GM19395 (cell line): Measurements from ENCODE around the gene SLC35B2.
A peak's percentile ranks its signal among the peaks of the same experiment; 100 is the strongest.

Experiments used
- ATAC-seq: cut with Tn5 transposase; IDR thresholded peaks from one replicate; pipeline ENCODE4 v1.9.1; 2021; ENCODE audit warnings: mild to moderate bottlenecking, moderate library complexity; ENCODE audit not compliant: unreplicated experiment

The SLC35B2 gene

DNA sequence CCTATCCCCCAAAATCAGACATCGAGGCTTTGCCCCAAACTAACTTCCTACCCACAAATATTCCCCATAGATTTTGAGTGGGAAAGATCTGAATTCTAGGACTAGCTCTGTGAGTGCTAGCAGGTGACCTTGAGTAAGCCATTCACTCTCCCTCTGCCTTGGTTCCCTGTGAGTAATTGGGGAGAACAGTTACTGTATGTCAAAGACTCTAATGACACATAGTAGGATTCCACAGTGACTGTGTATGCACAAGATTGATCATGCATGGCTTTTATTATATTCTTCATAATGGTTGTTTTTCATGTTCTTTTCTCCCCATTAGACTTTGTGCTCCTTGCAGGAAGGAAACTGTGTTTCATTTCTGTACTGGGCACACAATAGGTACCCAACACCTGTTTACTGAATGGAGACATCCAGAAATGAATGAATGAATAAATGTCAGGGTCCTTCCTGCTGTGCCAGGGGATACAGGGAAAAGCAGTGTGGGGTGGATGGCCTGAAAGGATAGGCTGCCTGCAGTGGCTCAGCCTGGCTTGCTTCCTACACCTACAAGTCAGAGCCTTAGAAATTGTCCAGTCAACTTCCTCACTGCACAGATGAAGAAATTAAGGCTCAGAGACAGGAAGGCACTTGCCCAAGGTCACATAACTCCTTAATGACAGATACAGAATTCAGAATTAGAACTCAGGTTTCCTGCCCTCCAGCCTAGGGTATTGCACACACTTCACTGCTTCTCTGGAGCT lies 12.0 kb upstream of the SLC35B2 start:
- no peak for ATAC-seq

- no peak for ATAC-seq
These were observed 10.8 kb upstream of the SLC35B2 start for GRCh38 chr6:44268095-44268628.

DNA sequence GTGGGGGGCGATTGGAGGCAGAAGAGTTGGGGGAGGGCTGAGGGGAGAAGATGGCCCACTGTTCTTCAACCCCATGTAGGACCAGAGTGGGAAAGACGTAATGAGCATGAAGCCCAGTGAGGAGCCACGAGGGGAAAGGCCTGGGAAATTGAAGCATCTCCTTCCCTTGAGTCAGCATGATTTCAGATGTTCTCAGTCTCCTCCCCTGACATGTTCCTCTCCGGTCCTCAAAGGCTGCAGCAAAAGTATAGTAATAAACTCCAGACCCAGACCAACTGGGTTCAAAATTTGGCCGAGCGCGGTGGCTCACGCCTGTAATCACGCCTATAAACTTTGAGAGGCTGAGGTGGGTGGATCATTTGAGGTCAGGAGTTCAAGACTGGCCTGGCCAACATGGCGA lies 9.9 kb upstream of the SLC35B2 start:
- ATAC-seq: no peak

DNA sequence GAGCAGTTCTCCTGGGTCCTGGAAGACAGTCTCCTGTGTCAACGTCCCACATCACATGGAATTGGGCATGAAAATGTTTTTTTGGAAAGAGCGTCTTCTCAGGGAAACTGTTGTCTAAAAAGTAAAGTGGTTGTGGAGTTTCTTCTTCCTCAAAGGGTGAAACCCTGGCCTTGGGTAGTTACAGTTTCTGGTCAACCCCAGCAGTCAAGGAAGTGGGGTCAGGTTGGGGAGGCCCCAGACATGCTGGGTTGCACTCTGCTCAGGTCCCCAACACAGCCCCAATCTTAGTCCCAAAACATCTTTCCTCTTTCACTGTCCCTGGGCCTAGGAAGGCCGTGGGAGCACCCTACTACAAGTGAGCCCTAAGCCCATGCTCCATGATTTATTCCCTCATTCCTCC lies 9.0 kb upstream of the SLC35B2 start:
- peak; percentile 40 for ATAC-seq

DNA sequence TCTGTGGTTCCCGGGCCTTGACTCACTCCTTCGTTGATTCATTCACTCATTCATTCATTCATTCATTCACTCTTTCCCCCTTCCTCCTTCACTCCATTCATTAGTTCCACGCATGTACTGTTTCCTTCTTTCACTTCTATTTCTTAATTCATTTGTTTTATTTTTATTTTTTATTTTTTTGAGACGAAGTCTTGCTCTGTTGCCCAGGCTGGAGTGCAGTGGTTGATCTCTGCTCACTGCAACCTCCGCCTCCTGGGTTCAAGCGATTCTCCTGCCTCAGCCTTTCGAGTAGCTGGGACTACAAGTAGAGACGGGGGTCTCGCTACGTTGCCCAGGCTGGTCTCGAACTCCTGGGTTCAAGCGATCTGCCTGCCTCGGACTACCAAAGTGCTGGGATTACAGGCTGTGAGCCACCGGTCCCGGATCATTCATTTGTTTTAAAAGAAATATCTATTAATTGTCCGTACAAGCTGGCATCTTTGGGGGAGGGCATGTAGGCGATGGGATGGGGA lies 8.4 kb upstream of the SLC35B2 start:
- ATAC-seq: no peak

GRCh38 chr6:44265007-44265721 lies 7.8 kb upstream of the SLC35B2 start, which contains the start of gene NFKBIE:
NFKBIE (minus strand) TSS chr6:44265551; CDS start chr6:44265346, 205 bp downstream.
- peak; percentile 42 for ATAC-seq

DNA sequence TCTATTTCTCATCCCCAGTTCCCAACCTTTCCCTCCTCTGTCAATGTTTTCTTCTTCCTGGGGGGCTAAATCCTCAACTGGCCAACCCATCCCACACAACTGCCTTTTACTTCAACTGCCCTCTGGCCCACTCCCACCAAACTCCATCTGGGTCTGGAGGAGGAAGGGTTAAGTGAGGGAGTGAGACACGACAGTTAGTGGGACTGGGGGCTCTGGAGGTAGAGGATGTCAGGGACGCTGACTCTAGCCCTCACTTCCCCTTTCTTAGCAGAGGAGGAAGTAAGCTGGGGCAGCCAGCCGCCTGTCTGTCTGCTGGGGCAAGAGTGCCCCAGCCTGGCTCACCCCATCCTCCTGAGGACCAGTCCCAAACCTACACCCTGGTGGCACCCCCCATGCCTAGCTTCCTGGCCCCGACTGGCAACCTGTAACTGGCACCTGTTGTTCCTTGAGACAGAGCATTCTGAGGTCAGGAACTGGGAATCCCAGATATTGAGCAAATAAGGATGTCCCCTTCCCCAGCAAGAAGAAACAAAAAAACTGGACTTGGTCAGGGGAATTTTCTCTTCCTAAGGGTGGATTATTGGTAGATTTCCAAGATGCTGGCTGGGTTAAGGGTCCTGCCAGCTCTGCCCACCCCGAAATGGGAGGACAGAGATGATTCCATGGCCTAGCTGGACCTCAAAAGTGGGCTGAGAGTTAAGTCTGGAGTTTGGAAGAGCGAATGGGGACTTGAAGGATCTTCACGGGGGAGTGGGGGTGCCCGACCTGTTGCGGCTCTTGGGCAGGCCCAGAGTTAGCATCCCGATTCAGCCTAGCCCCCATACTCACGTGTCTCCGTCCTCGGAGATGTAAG lies 7.1 kb upstream of the SLC35B2 start:
- peak; percentile 32 for ATAC-seq

- no peak for ATAC-seq
These were observed 6.2 kb upstream of the SLC35B2 start for GRCh38 chr6:44263354-44264100.

DNA sequence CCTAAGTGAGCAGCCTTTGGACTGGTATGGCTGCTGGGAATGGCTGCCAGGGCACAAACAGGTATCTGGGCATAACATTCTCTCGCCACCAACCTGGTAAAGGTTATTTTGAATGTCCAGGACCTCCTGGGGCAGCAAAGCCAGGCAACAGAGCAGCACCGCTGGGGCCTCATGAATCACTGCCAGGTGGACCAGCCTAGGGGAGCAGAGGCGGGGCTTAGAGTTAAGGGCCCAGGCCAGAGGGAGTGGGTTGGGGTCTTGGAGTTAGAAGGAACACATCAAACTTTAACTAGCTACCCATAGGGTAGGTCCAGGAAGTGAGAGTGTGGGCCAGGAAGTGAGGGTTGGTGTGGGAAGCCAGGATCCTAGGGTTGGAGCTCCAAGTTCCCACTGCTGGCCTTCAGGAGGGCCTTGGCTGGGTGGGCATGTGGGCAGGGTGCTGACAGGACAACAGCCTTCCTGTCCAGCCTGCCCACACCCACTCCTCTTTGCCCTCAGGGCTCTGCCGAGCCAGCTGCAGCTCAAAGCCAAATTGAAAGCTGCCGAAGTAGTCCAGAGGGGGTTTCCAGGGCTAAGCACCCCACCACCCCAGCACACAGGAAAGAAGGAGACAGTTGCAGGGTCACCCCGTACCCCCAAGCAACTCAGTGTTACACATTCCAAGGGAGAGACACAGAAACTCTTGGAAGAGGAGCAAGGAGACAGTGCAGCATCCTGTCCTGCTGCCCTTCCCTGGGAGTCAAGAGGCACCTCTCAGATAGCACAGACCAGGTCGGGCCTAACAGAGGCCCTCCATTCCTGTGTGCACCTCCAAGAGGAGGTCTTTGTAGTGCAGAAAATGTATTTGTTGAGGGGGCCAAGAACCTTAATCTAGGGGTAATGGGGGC lies 5.4 kb upstream of the SLC35B2 start:
- no peak for ATAC-seq

DNA sequence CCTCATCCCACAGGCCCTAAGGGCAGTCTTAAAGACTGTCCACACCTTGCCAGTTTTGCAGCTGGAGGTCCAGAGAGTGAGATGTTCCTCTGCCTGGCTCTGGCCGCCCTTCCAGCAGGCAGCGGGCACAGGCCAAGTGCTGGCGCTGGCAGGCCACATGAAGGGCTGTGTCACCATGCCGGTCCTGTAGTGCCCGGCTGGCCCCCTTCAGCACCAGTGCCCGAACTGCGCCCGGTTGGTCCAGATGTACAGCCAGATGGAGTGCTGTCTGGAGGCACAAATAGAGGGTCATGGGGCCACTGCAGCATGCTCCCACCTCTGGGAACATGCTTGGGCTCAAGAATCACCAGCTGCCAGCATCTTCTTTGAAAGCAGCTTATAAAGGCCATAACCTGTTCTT lies 4.3 kb upstream of the SLC35B2 start:
- no peak for ATAC-seq

DNA sequence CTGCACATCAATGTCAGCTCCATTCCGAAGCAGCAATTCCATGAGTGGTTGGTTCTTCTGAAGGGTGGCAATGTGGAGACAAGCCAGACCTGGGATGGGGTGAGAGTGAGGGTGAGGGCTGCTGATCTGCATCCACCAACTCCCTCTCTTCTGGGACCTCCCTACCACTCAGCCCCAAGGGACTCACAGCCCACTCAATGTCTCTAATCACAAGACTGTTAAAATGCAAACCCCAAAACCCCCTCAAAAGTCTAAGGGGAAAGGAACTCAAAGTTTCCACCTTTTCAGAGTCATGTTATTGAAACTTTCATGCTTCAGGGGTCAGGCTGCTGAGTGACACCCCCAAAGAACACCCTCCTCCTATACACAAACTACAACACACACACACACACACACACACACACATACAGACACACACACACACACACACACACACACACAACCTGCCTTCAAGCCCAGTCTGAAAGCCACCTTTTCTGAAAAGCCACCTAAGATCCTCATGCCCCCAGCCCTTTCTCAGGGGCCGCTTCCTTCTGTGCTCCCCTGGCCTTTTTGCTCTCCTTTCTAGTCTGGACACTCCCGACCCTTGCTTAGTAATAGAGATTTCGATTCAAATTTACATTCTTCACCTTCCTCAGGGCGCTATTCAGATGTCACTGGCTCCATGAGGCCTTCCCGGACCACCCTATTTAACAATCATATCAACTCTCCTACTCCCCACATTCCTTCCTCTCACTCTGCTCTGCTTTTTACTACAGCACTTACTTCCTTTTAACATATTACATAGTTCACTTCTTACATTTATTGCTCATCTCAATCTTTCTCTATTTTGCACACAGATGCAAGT lies 3.3 kb upstream of the SLC35B2 start:
- ATAC-seq: no peak

DNA sequence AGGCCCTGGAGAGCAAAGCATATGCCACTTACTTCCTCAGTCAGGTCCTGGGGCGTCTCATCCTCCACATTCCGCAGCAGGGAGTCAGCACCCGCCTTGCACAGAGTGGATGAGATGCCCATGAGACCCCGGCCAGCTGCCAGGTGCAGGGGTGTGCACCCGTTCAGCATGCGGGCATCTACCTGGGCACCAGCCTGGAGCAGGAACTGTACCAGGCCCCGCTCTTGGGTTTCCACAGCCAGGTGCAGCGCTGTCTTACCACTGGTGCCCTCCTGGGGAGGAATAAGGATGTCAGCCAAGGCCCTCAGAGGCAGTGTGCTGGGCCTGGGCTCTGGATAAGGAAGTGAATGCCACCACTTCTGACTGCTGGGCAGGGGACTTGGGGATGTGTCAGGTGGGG lies 2.7 kb upstream of the SLC35B2 start:
- ATAC-seq: no peak

- no peak for ATAC-seq
These were observed 1.6 kb upstream of the SLC35B2 start for GRCh38 chr6:44258921-44259320.

DNA sequence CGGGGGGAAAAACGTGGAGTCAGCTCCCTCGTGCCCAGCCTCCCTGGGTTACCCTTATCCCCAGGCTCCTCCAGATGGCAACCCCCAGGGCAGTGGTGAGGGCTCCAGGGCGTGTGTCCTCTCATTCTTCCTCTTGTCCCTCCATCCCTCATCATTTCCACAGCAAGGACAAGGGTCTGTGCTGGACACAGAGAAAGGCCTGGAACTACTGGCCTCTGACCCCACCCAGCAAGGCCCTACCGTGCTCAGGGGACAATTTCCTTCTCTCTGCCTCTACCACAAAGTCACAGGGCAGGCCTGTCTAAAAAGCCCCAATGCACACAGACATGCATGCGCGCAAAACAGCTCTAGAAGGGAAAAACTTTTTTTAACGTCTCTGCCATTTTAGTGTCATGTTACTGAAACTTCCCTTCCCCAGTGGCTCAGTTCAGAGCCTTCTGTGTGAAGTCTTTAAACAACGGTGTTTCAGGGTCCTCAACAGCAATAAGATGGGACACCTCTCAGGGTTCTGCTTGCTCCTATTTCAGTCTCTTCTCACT lies 1.1 kb upstream of the SLC35B2 start:
- no peak for ATAC-seq

GRCh38 chr6:44257753-44258324 lies 511 bp upstream of the SLC35B2 start:
- ATAC-seq: peak; percentile 27

GRCh38 chr6:44256775-44257024 lies 628 bp downstream of the SLC35B2 start:
- no peak for ATAC-seq

DNA sequence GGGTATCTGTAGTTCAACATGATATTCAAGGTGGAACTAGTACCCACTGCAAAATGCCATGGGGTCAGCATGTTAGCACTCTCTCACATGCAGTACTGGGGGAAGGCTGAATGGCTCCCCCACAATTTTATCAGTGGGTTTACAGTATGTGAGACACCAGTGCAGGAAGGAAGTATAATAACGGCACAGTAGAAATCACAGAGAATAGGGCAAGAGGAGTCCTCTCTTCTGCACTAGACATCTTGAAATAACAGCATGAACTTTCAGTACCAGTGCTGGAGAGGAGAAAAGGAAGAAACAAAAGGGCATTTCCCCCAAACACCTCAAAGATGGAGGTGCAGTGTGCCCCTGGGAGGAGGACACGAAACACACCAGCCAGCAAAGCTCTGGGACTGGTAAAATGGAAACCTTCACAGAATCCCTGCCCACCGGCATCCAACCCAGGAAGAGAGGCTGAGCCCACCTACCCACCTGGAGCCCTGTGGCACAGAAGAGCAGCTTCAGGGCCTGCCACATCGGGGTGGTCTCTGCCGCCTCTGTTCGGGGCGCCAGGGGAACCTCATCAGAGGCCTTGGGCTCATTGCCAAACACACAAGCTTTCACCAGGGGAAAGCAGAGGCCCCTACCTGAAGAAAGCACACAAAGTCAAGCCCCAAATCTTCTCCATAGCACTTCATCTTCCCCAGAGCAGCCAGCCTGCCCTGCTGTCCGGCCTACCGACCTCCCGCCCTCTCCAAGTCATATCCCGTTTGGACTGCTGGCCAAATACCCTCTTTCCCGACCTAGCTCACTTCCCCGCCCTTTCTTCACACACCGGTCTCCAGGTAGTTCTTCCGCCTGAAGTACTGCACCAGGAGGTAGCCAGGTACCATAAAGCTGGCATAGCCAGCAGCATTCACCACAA lies 1.2 kb downstream of the SLC35B2 start:
- ATAC-seq: peak; percentile 0
